ENCODE results near the gene HBA1.

DNA sequence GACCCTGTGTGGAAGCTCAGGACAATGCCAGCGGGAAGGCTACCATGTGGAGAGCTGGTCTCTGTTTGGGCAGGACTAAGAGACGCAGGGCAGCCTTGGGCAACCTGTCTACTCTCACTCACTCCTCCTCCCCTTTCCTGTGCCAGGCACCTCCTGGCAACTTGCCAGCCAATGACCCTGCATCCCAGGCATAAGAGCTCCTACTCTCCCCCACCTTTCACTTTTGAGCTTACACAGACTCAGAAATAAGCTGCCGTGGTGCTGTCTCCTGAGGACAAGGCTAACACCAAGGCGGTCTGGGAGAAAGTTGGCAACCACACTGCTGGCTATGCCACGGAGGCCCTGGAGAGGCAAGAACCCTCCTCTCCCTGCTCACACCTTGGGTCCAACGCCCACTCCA lies 8.1 kb upstream of the HBA1 start:
- TF ChIP-seq, protein P1, sequence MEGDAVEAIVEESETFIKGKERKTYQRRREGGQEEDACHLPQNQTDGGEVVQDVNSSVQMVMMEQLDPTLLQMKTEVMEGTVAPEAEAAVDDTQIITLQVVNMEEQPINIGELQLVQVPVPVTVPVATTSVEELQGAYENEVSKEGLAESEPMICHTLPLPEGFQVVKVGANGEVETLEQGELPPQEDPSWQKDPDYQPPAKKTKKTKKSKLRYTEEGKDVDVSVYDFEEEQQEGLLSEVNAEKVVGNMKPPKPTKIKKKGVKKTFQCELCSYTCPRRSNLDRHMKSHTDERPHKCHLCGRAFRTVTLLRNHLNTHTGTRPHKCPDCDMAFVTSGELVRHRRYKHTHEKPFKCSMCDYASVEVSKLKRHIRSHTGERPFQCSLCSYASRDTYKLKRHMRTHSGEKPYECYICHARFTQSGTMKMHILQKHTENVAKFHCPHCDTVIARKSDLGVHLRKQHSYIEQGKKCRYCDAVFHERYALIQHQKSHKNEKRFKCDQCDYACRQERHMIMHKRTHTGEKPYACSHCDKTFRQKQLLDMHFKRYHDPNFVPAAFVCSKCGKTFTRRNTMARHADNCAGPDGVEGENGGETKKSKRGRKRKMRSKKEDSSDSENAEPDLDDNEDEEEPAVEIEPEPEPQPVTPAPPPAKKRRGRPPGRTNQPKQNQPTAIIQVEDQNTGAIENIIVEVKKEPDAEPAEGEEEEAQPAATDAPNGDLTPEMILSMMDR (IDR thresholded peaks at IDR 0.05): no peak
- TF ChIP-seq POLR2AphosphoS5 (IDR thresholded peaks at IDR 0.05): no peak
- TF ChIP-seq EP300 (IDR thresholded peaks at IDR 0.05): no peak
